Measurements from ENCODE around the gene WBP2. TPM values are rescaled to one million over a fixed set of nuclear protein-coding genes. Genes with fewer than 3 reads are reported as not detected.

Gene WBP2
- total and polyA plus RNA-seq, 2 donors = 17.3 to 96.9 TPM

- Histone ChIP-seq H3K4me1 (ENCODE audit: control insufficient read depth in 2 of 2, insufficient read depth in 2 of 2, low read length in 2 of 2) (peaks cover 9 to 50% of the 10 kb centered on the region in 2 donors), H3K9me3 (ENCODE audit: control insufficient read depth in 2 of 2, insufficient read depth in 1 of 2, low read length in 1 of 2) (peaks cover 0 to 4% of the 10 kb centered on the region in 2 donors), H3K27ac (ENCODE audit: low read depth in 1 of 2, low read length in 1 of 2) (peak within 1 kb of the TSS; percentile 84 to 93), H3K4me3 (ENCODE audit: low read length in 2 of 2) (peak within 1 kb of the TSS; percentile 68 to 91), H3K27me3 (ENCODE audit: control insufficient read depth in 2 of 2, insufficient read depth in 1 of 2, low read length in 1 of 2) (no peaks in the 10 kb centered on the region), H3K36me3 (ENCODE audit: control insufficient read depth in 2 of 2, insufficient read depth in 2 of 2, low read length in 1 of 2) (peaks cover 47 to 55% of the 10 kb centered on the region in 2 donors)
- 6% methylated on average over 35 of the region's 35 CpGs for WGBS
- peak in 5 of 9 donors; percentile 56 to 84 (median 73) for DNase-seq (ENCODE audit: low read depth in 6 of 9, low spot score in 9 of 9)
Measured at GRCh38 chr17:75843577-75844529, 11.3 kb downstream of the WBP2 start, which contains the start of gene UNC13D. TSS of gene UNC13D (minus strand) at chr17:75844404. CDS start at chr17:75844337, 67 bp downstream.

- H3K36me3 ChIP-seq (ENCODE audit: control insufficient read depth in 2 of 2, insufficient read depth in 2 of 2, low read length in 1 of 2) = peaks cover 45 to 52% of the 10 kb centered on the region in 2 donors
- peak overlapping the region; percentile 68 to 91 for H3K4me3 ChIP-seq (ENCODE audit: low read length in 2 of 2)
- H3K4me1 ChIP-seq (ENCODE audit: control insufficient read depth in 2 of 2, insufficient read depth in 2 of 2, low read length in 2 of 2) = peaks cover 9 to 42% of the 10 kb centered on the region in 2 donors
- no peaks in the 10 kb centered on the region for H3K27me3 ChIP-seq (ENCODE audit: control insufficient read depth in 2 of 2, insufficient read depth in 1 of 2, low read length in 1 of 2)
- no peak for DNase-seq (ENCODE audit: low read depth in 6 of 9, low spot score in 9 of 9)
- peak overlapping the region; percentile 84 to 93 for H3K27ac ChIP-seq (ENCODE audit: low read depth in 1 of 2, low read length in 1 of 2)
- 16% methylated on average over 22 of the region's 22 CpGs for WGBS
- no peaks in the 10 kb centered on the region for H3K9me3 ChIP-seq (ENCODE audit: control insufficient read depth in 2 of 2, insufficient read depth in 1 of 2, low read length in 1 of 2)
Measured at GRCh38 chr17:75842963-75843576, 12.1 kb downstream of the WBP2 start.

- H3K4me1 ChIP-seq (ENCODE audit: control insufficient read depth in 2 of 2, insufficient read depth in 2 of 2, low read length in 2 of 2) = peaks cover 9 to 42% of the 10 kb centered on the region in 2 donors
- peaks cover 44 to 51% of the 10 kb centered on the region in 2 donors for H3K36me3 ChIP-seq (ENCODE audit: control insufficient read depth in 2 of 2, insufficient read depth in 2 of 2, low read length in 1 of 2)
- H3K9me3 ChIP-seq (ENCODE audit: control insufficient read depth in 2 of 2, insufficient read depth in 1 of 2, low read length in 1 of 2) = no peaks in the 10 kb centered on the region
- no peak for DNase-seq (ENCODE audit: low read depth in 6 of 9, low spot score in 9 of 9)
- no peak overlapping the region for H3K27ac ChIP-seq (ENCODE audit: low read depth in 1 of 2, low read length in 1 of 2)
- H3K4me3 ChIP-seq (ENCODE audit: low read length in 2 of 2) = peak overlapping the region in 1 of 2 donors; percentile 91
- H3K27me3 ChIP-seq (ENCODE audit: control insufficient read depth in 2 of 2, insufficient read depth in 1 of 2, low read length in 1 of 2) = no peaks in the 10 kb centered on the region
- 93% methylated on average over 18 of the region's 18 CpGs for WGBS
Measured at GRCh38 chr17:75842411-75842810, 12.7 kb downstream of the WBP2 start.

- peaks cover 9 to 36% of the 10 kb centered on the region in 2 donors for H3K4me1 ChIP-seq (ENCODE audit: control insufficient read depth in 2 of 2, insufficient read depth in 2 of 2, low read length in 2 of 2)
- WGBS = 90% methylated on average over 7 of the region's 7 CpGs
- no peaks in the 10 kb centered on the region for H3K9me3 ChIP-seq (ENCODE audit: control insufficient read depth in 2 of 2, insufficient read depth in 1 of 2, low read length in 1 of 2)
- H3K27me3 ChIP-seq (ENCODE audit: control insufficient read depth in 2 of 2, insufficient read depth in 1 of 2, low read length in 1 of 2) = no peaks in the 10 kb centered on the region
- no peak overlapping the region for H3K27ac ChIP-seq (ENCODE audit: low read depth in 1 of 2, low read length in 1 of 2)
- H3K36me3 ChIP-seq (ENCODE audit: control insufficient read depth in 2 of 2, insufficient read depth in 2 of 2, low read length in 1 of 2) = peaks cover 38 to 47% of the 10 kb centered on the region in 2 donors
- DNase-seq (ENCODE audit: low read depth in 6 of 9, low spot score in 9 of 9) = no peak
- no peak overlapping the region for H3K4me3 ChIP-seq (ENCODE audit: low read length in 2 of 2)
Measured at GRCh38 chr17:75840799-75841164, 14.4 kb downstream of the WBP2 start.

GRCh38 chr17:75839942-75840798 lies 15.0 kb downstream of the WBP2 start:
- H3K36me3 ChIP-seq (ENCODE audit: control insufficient read depth in 2 of 2, insufficient read depth in 2 of 2, low read length in 1 of 2) = peaks cover 43 to 52% of the 10 kb centered on the region in 2 donors
- peaks cover 9 to 30% of the 10 kb centered on the region in 2 donors for H3K4me1 ChIP-seq (ENCODE audit: control insufficient read depth in 2 of 2, insufficient read depth in 2 of 2, low read length in 2 of 2)
- WGBS = 97% methylated on average over 36 of the region's 36 CpGs
- H3K27ac ChIP-seq (ENCODE audit: low read depth in 1 of 2, low read length in 1 of 2) = no peak overlapping the region
- H3K4me3 ChIP-seq (ENCODE audit: low read length in 2 of 2) = no peak overlapping the region
- no peaks in the 10 kb centered on the region for H3K27me3 ChIP-seq (ENCODE audit: control insufficient read depth in 2 of 2, insufficient read depth in 1 of 2, low read length in 1 of 2)
- DNase-seq (ENCODE audit: low read depth in 6 of 9, low spot score in 9 of 9) = no peak
- no peaks in the 10 kb centered on the region for H3K9me3 ChIP-seq (ENCODE audit: control insufficient read depth in 2 of 2, insufficient read depth in 1 of 2, low read length in 1 of 2)

- no peak for DNase-seq (ENCODE audit: low read depth in 6 of 9, low spot score in 9 of 9)
- no peak overlapping the region for H3K4me3 ChIP-seq (ENCODE audit: low read length in 2 of 2)
- peaks cover 58 to 69% of the 10 kb centered on the region in 2 donors for H3K36me3 ChIP-seq (ENCODE audit: control insufficient read depth in 2 of 2, insufficient read depth in 2 of 2, low read length in 1 of 2)
- H3K27me3 ChIP-seq (ENCODE audit: control insufficient read depth in 2 of 2, insufficient read depth in 1 of 2, low read length in 1 of 2) = no peaks in the 10 kb centered on the region
- H3K27ac ChIP-seq (ENCODE audit: low read depth in 1 of 2, low read length in 1 of 2) = no peak overlapping the region
- WGBS = 97% methylated on average over 15 of the region's 15 CpGs
- H3K4me1 ChIP-seq (ENCODE audit: control insufficient read depth in 2 of 2, insufficient read depth in 2 of 2, low read length in 2 of 2) = peaks cover 5 to 31% of the 10 kb centered on the region in 2 donors
- no peaks in the 10 kb centered on the region for H3K9me3 ChIP-seq (ENCODE audit: control insufficient read depth in 2 of 2, insufficient read depth in 1 of 2, low read length in 1 of 2)
Measured at GRCh38 chr17:75838410-75838809, 16.7 kb downstream of the WBP2 start.

- no peak overlapping the region for H3K4me3 ChIP-seq (ENCODE audit: low read length in 2 of 2)
- H3K9me3 ChIP-seq (ENCODE audit: control insufficient read depth in 2 of 2, insufficient read depth in 1 of 2, low read length in 1 of 2) = no peaks in the 10 kb centered on the region
- H3K36me3 ChIP-seq (ENCODE audit: control insufficient read depth in 2 of 2, insufficient read depth in 2 of 2, low read length in 1 of 2) = peaks cover 58 to 70% of the 10 kb centered on the region in 2 donors
- no peak for DNase-seq (ENCODE audit: low read depth in 6 of 9, low spot score in 9 of 9)
- no peaks in the 10 kb centered on the region for H3K27me3 ChIP-seq (ENCODE audit: control insufficient read depth in 2 of 2, insufficient read depth in 1 of 2, low read length in 1 of 2)
- H3K4me1 ChIP-seq (ENCODE audit: control insufficient read depth in 2 of 2, insufficient read depth in 2 of 2, low read length in 2 of 2) = peaks cover 9 to 31% of the 10 kb centered on the region in 2 donors
- H3K27ac ChIP-seq (ENCODE audit: low read depth in 1 of 2, low read length in 1 of 2) = no peak overlapping the region
- WGBS = 95% methylated on average over 7 of the region's 7 CpGs
Measured at GRCh38 chr17:75837899-75838298, 17.2 kb downstream of the WBP2 start.

- Histone ChIP-seq H3K4me1 (ENCODE audit: control insufficient read depth in 2 of 2, insufficient read depth in 2 of 2, low read length in 2 of 2) (peaks cover 10 to 32% of the 10 kb centered on the region in 2 donors), H3K27me3 (ENCODE audit: control insufficient read depth in 2 of 2, insufficient read depth in 1 of 2, low read length in 1 of 2) (no peaks in the 10 kb centered on the region), H3K4me3 (ENCODE audit: low read length in 2 of 2) (no peak overlapping the region), H3K27ac (ENCODE audit: low read depth in 1 of 2, low read length in 1 of 2) (no peak overlapping the region), H3K9me3 (ENCODE audit: control insufficient read depth in 2 of 2, insufficient read depth in 1 of 2, low read length in 1 of 2) (no peaks in the 10 kb centered on the region), H3K36me3 (ENCODE audit: control insufficient read depth in 2 of 2, insufficient read depth in 2 of 2, low read length in 1 of 2) (peaks cover 58 to 66% of the 10 kb centered on the region in 2 donors)
- no peak for DNase-seq (ENCODE audit: low read depth in 6 of 9, low spot score in 9 of 9)
- 98% methylated on average over 9 of the region's 9 CpGs for WGBS
Measured at GRCh38 chr17:75836605-75837004, 18.5 kb downstream of the WBP2 start.
